ENCODE data around the gene WNK2.

Gene WNK2

DNA sequence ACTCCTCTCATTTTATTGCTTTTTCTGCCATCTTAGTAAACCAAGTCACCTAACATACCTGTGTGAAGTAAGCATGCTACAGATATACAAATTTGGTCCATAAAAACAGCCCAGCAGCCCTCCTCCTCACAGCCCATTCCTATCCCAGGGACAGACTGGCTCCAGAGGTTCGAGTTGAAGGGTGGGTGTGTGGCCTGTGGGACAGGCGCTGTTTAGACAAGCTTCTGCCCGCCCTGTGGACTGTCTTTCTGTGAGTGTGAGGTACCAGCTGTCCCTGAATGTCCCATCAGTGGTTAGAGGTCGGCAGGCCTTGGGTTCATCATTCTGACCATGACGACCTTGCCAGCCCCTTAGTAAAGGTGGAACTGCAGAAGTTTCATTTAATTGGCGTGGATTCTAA is 82.0 kb downstream of the WNK2 start:
- peak overlapping the region; percentile 98 for H3K4me2 ChIP-seq (ENCODE audit: low read length)
- H3K27ac ChIP-seq (ENCODE audit: low read depth, low read length), result peak overlapping the region; percentile 98
- H4K20me1 ChIP-seq (ENCODE audit: control insufficient read depth, insufficient read depth, low read depth, low read length), result no peaks in the 10 kb centered on the region
- peaks cover 98% of the 10 kb centered on the region for H3K4me1 ChIP-seq (ENCODE audit: control insufficient read depth, low read length)
- peaks cover 60% of the 10 kb centered on the region for H3K79me2 ChIP-seq (ENCODE audit: control insufficient read depth, low read length)
- H3K4me3 ChIP-seq (ENCODE audit: low read length), result peak overlapping the region; percentile 83
- H3K36me3 ChIP-seq (ENCODE audit: control insufficient read depth, low read length), result peaks cover 74% of the 10 kb centered on the region
- no peaks in the 10 kb centered on the region for H3K9me2 ChIP-seq (replicated peaks; ENCODE audit: control insufficient read depth, low read length)
- H3F3A ChIP-seq (ENCODE audit: control insufficient read depth, insufficient read depth), result peaks cover 44% of the 10 kb centered on the region
- H3K27me3 ChIP-seq (ENCODE audit: control insufficient read depth, low read length), result no peaks in the 10 kb centered on the region
- no peaks in the 10 kb centered on the region for H3K9me3 ChIP-seq (ENCODE audit: control insufficient read depth, insufficient read depth, low read length)
- TF ChIP-seq CTCF (IDR thresholded peaks at IDR 0.05; ENCODE audit: low read depth, low read length, poor library complexity, severe bottlenecking) (no peak), EZH2phosphoT487 (IDR thresholded peaks at IDR 0.05; ENCODE audit: borderline replicate concordance, low read length) (no peak)

- no peaks in the 10 kb centered on the region for H3K27me3 ChIP-seq (ENCODE audit: control insufficient read depth, low read length)
- H3K9me3 ChIP-seq (ENCODE audit: control insufficient read depth, insufficient read depth, low read length), result no peaks in the 10 kb centered on the region
- TF ChIP-seq EZH2phosphoT487 (IDR thresholded peaks at IDR 0.05; ENCODE audit: borderline replicate concordance, low read length) (no peak), CTCF (IDR thresholded peaks at IDR 0.05; ENCODE audit: low read depth, low read length, poor library complexity, severe bottlenecking) (no peak)
- H3K4me1 ChIP-seq (ENCODE audit: control insufficient read depth, low read length), result peaks cover 98% of the 10 kb centered on the region
- H3K4me2 ChIP-seq (ENCODE audit: low read length), result peak overlapping the region; percentile 98
- H3K9me2 ChIP-seq (replicated peaks; ENCODE audit: control insufficient read depth, low read length), result no peaks in the 10 kb centered on the region
- peak overlapping the region; percentile 98 for H3K27ac ChIP-seq (ENCODE audit: low read depth, low read length)
- peaks cover 79% of the 10 kb centered on the region for H3K36me3 ChIP-seq (ENCODE audit: control insufficient read depth, low read length)
- peaks cover 50% of the 10 kb centered on the region for H3F3A ChIP-seq (ENCODE audit: control insufficient read depth, insufficient read depth)
- H3K4me3 ChIP-seq (ENCODE audit: low read length), result peak overlapping the region; percentile 83
- peaks cover 60% of the 10 kb centered on the region for H3K79me2 ChIP-seq (ENCODE audit: control insufficient read depth, low read length)
- H4K20me1 ChIP-seq (ENCODE audit: control insufficient read depth, insufficient read depth, low read depth, low read length), result no peaks in the 10 kb centered on the region
Observed at GRCh38 chr9:93266521-93267001, 82.6 kb downstream of the WNK2 start.

- Histone ChIP-seq H3K4me3 (ENCODE audit: low read length) (peak overlapping the region; percentile 83), H3K36me3 (ENCODE audit: control insufficient read depth, low read length) (peaks cover 81% of the 10 kb centered on the region), H3K27ac (ENCODE audit: low read depth, low read length) (peak overlapping the region; percentile 98), H3K4me1 (ENCODE audit: control insufficient read depth, low read length) (peaks cover 98% of the 10 kb centered on the region), H3K27me3 (ENCODE audit: control insufficient read depth, low read length) (no peaks in the 10 kb centered on the region), H3K9me2 (replicated peaks; ENCODE audit: control insufficient read depth, low read length) (no peaks in the 10 kb centered on the region), H4K20me1 (ENCODE audit: control insufficient read depth, insufficient read depth, low read depth, low read length) (no peaks in the 10 kb centered on the region), H3F3A (ENCODE audit: control insufficient read depth, insufficient read depth) (peaks cover 55% of the 10 kb centered on the region), H3K79me2 (ENCODE audit: control insufficient read depth, low read length) (peaks cover 60% of the 10 kb centered on the region), H3K9me3 (ENCODE audit: control insufficient read depth, insufficient read depth, low read length) (no peaks in the 10 kb centered on the region), H3K4me2 (ENCODE audit: low read length) (peak overlapping the region; percentile 98)
- TF ChIP-seq CTCF (IDR thresholded peaks at IDR 0.05; ENCODE audit: low read depth, low read length, poor library complexity, severe bottlenecking), result no peak
- no peak for TF ChIP-seq EZH2phosphoT487 (IDR thresholded peaks at IDR 0.05; ENCODE audit: borderline replicate concordance, low read length)
Observed at GRCh38 chr9:93267091-93267541, 83.2 kb downstream of the WNK2 start.

All from DOHH2 (cell line).